Loucy (cell line): ENCODE measurements around the gene CDK4.

Experiments used
- H2AFZ ChIP-seq: fragments of 200-600 bp; sonication (generic); 2 replicates; pipeline ENCODE4 v1.6.0; 2016; ENCODE audit warnings: antibody characterized with exemption, mild to moderate bottlenecking, low read length, moderate library complexity
- H3F3A ChIP-seq: fragments of 200-600 bp; 2 replicates; pipeline ENCODE4 v1.6.0; 2016; ENCODE audit warnings: antibody characterized with exemption, low read depth, mild to moderate bottlenecking
- H3K27me3 ChIP-seq: fragments of 200-600 bp; sonication (generic); 2 replicates; pipeline ENCODE4 v1.6.1; 2014; ENCODE audit warnings: low read length, mild to moderate bottlenecking; ENCODE audit not compliant: insufficient read depth, poor library complexity, severe bottlenecking
- H3K36me3 ChIP-seq: fragments of 200-600 bp; sonication (generic); 2 replicates; pipeline ENCODE4 v1.6.1; 2016; ENCODE audit warnings: low read length; ENCODE audit not compliant: insufficient read depth
- H3K4me1 ChIP-seq: fragments of 200-600 bp; sonication (generic); 2 replicates; pipeline ENCODE4 v1.5.1; 2014; ENCODE audit warnings: low read length, mild to moderate bottlenecking; ENCODE audit not compliant: insufficient read depth, poor library complexity, severe bottlenecking
- H3K4me2 ChIP-seq: fragments of 200-600 bp; sonication (generic); 2 replicates; pipeline ENCODE4 v1.6.0; 2014; ENCODE audit warnings: antibody characterized with exemption, low read length, low read depth, mild to moderate bottlenecking; ENCODE audit not compliant: poor library complexity, severe bottlenecking
- H3K4me3 ChIP-seq: fragments of 200-600 bp; sonication (generic); 2 replicates; pipeline ENCODE4 v1.5.1; 2014; ENCODE audit warnings: low read length, mild to moderate bottlenecking, mixed read lengths; ENCODE audit not compliant: poor library complexity, severe bottlenecking
- H3K79me2 ChIP-seq: fragments of 200-600 bp; sonication (generic); 2 replicates; pipeline ENCODE4 v1.6.1; 2014; ENCODE audit warnings: low read length; ENCODE audit not compliant: insufficient read depth
- H3K9ac ChIP-seq: fragments of 200-600 bp; sonication (generic); 2 replicates; pipeline ENCODE4 v1.6.0; 2014; ENCODE audit warnings: mild to moderate bottlenecking, low read depth, low read length, moderate library complexity; ENCODE audit not compliant: poor library complexity, severe bottlenecking
- H3K9me2 ChIP-seq: fragments of 200-600 bp; sonication (generic); replicated peaks from 2 replicates; pipeline ENCODE4 v1.6.1; 2016; ENCODE audit warnings: low read depth, low read length, mixed read lengths
- H3K9me3 ChIP-seq: fragments of 200-600 bp; sonication (generic); 2 replicates; pipeline ENCODE4 v1.6.1; 2014; ENCODE audit warnings: mild to moderate bottlenecking, antibody characterized with exemption, low read length, low read depth; ENCODE audit not compliant: insufficient read depth
- H4K20me1 ChIP-seq: fragments of 200-600 bp; sonication (generic); 2 replicates; pipeline ENCODE4 v1.6.0; 2014; ENCODE audit warnings: antibody characterized with exemption, low read length, mild to moderate bottlenecking; ENCODE audit not compliant: insufficient read depth, poor library complexity, severe bottlenecking
- CTCF ChIP-seq: fragments of 200-600 bp; sonication (generic); conservative IDR thresholded peaks from 2 replicates; pipeline ENCODE4 v1.5.1; 2014; ENCODE audit warnings: mild to moderate bottlenecking, antibody characterized with exemption, low read length
- EZH2phosphoT487 ChIP-seq: fragments of 200-600 bp; IDR thresholded peaks from 2 replicates; pipeline ENCODE4 v1.6.1; 2018; ENCODE audit warnings: antibody characterized with exemption, mild to moderate bottlenecking, moderate library complexity, borderline replicate concordance

Gene CDK4

GRCh38 chr12:57771873-57772428, 19.8 kb upstream of the CDK4 start, which contains the start of gene METTL1:
Gene METTL1 (minus strand): TSS chr12:57772105. CDS start chr12:57772083, 22 bp downstream.
- TF ChIP-seq EZH2phosphoT487 (no peak), CTCF (no peak)
- Histone ChIP-seq H3K36me3 (no peaks in the 10 kb centered on the region), H3F3A (no peaks in the 10 kb centered on the region)

GRCh38 chr12:57771236-57771872, 19.2 kb upstream of the CDK4 start:
- Histone ChIP-seq H3K9me2 (no peaks in the 10 kb centered on the region), H3K36me3 (no peaks in the 10 kb centered on the region), H3K9me3 (no peaks in the 10 kb centered on the region), H3K9ac (peak overlapping the region; percentile 95), H3K4me1 (peaks cover 11% of the 10 kb centered on the region), H4K20me1 (no peaks in the 10 kb centered on the region), H3F3A (no peaks in the 10 kb centered on the region), H2AFZ (peak overlapping the region; percentile 80), H3K4me2 (peak overlapping the region; percentile 95), H3K79me2 (peaks cover 17% of the 10 kb centered on the region), H3K27me3 (no peaks in the 10 kb centered on the region), H3K4me3 (peak overlapping the region; percentile 80)
- TF ChIP-seq CTCF = no peak
- no peak for TF ChIP-seq EZH2phosphoT487

More at GRCh38 chr12:57771873-57772428, 19.8 kb upstream of the CDK4 start, which contains the start of gene METTL1:
- Histone ChIP-seq H3K4me3 (peak within 1 kb of the TSS; percentile 80), H4K20me1 (no peaks in the 10 kb centered on the region), H3K9ac (peak within 1 kb of the TSS; percentile 95), H3K27me3 (no peaks in the 10 kb centered on the region), H2AFZ (peak within 1 kb of the TSS; percentile 80), H3K79me2 (peaks cover 17% of the 10 kb centered on the region), H3K4me1 (peaks cover 11% of the 10 kb centered on the region), H3K9me2 (no peaks in the 10 kb centered on the region), H3K9me3 (no peaks in the 10 kb centered on the region), H3K4me2 (peak within 1 kb of the TSS; percentile 95)

GRCh38 chr12:57770734-57771133, 18.6 kb upstream of the CDK4 start:
- peaks cover 17% of the 10 kb centered on the region for H3K79me2 ChIP-seq
- no peaks in the 10 kb centered on the region for H4K20me1 ChIP-seq
- H3K4me3 ChIP-seq = peak overlapping the region; percentile 80
- no peaks in the 10 kb centered on the region for H3K9me3 ChIP-seq
- H3K9me2 ChIP-seq = no peaks in the 10 kb centered on the region
- H3K4me1 ChIP-seq = peaks cover 11% of the 10 kb centered on the region
- no peak overlapping the region for H2AFZ ChIP-seq
- no peaks in the 10 kb centered on the region for H3F3A ChIP-seq
- no peaks in the 10 kb centered on the region for H3K27me3 ChIP-seq
- no peaks in the 10 kb centered on the region for H3K36me3 ChIP-seq
- H3K4me2 ChIP-seq = peak overlapping the region; percentile 95
- H3K9ac ChIP-seq = peak overlapping the region; percentile 95
- no peak for TF ChIP-seq CTCF
- no peak for TF ChIP-seq EZH2phosphoT487
